Measurements from ENCODE around the gene FOXL2NB.
A peak's percentile ranks its signal among the peaks of the same experiment; 100 is the strongest.

DNA sequence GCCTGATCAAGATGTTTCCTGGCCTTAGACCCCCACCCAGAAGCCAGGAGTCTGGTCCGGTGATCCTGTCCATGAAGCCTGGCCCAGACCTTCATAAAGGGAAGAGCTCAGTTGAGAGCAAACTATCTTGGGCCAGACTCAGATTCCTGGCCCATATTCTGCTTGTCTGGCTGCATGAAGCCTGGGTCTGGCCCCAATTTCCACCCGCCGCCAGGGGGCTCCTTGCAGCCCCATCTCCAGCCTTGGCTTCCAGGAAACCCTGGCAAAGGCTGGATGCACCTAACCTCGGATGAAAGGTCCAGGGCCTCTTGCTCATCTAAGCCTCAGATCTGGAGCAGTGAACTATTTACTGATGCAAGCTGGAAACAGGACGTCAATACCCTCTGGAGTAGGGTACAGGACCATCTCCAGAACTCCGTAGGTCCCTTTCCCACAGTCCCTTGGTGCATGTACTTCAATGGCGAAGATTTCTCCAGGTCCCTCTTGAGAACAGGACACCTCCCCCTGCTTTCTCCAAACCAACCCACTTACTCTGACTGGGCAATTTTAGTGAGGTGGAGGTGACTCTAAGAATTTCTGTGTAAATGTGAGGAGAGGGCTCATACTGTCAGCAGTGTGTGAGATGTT lies 5.6 kb upstream of the FOXL2NB start:
- TF ChIP-seq, protein P1, sequence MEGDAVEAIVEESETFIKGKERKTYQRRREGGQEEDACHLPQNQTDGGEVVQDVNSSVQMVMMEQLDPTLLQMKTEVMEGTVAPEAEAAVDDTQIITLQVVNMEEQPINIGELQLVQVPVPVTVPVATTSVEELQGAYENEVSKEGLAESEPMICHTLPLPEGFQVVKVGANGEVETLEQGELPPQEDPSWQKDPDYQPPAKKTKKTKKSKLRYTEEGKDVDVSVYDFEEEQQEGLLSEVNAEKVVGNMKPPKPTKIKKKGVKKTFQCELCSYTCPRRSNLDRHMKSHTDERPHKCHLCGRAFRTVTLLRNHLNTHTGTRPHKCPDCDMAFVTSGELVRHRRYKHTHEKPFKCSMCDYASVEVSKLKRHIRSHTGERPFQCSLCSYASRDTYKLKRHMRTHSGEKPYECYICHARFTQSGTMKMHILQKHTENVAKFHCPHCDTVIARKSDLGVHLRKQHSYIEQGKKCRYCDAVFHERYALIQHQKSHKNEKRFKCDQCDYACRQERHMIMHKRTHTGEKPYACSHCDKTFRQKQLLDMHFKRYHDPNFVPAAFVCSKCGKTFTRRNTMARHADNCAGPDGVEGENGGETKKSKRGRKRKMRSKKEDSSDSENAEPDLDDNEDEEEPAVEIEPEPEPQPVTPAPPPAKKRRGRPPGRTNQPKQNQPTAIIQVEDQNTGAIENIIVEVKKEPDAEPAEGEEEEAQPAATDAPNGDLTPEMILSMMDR (IDR thresholded peaks at IDR 0.05): peak in 1 of 4 experiments; percentile 16
- no peak for TF ChIP-seq POLR2AphosphoS5 (IDR thresholded peaks at IDR 0.05)

Measured in prostate gland (tissue), 2 donors.